ENCODE results near the gene ZNF791.
"Not testable (repeated sequence)": the region's sequence is repeated elsewhere in the genome, so short reads cannot be mapped to it uniquely, and the experiment has no call there.

ZNF791 gene
- long read RNA-seq, full-length matches to known transcripts: 72 of 75 reads
- long read RNA-seq, partial matches to known transcripts: 3 of 75 reads
- long read RNA-seq, other reads (novel, unspliced or antisense): 0 of 75 reads

- peak; percentile 97 to 100 for DNase-seq (ENCODE audit: low read depth in 1 of 2, low spot score in 1 of 2)
- TF ChIP-seq GABPA (IDR thresholded peaks at IDR 0.05; ENCODE audit: low read depth) (peak; percentile 98), SPI1 (IDR thresholded peaks at IDR 0.05; ENCODE audit: borderline replicate concordance, low read depth) (peak; percentile 54; the same call in 1 of the 2 replicates), POLR2AphosphoS5 (IDR thresholded peaks at IDR 0.05; ENCODE audit: low read depth) (peak; percentile 83), REST (IDR thresholded peaks at IDR 0.05; ENCODE audit: insufficient replicate concordance, low read depth) (peak; percentile 53), CTCF (IDR thresholded peaks at IDR 0.05; ENCODE audit: insufficient read depth, low read length) (no peak)
- Histone ChIP-seq H3K27ac (replicated peaks) (peak within 1 kb of the TSS; percentile 70), H3K4me3 (replicated peaks; ENCODE audit: insufficient read depth, low read length) (peak within 1 kb of the TSS; percentile 98), H3K27me3 (ENCODE audit: insufficient read depth, poor library complexity, severe bottlenecking) (no peaks in the 10 kb centered on the region)
Observed at GRCh38 chr19:12610540-12611360, at the start of gene ZNF791, which contains the start of gene ZNF490. Gene ZNF791, plus strand, starts transcription at chr19:12610920. Its CDS starts 160 bp downstream, at chr19:12611080. Gene ZNF490, minus strand, starts transcription at chr19:12610813. Its CDS starts 133 bp downstream, at chr19:12610680.

- peak; percentile 58 to 89 for DNase-seq (ENCODE audit: low read depth in 1 of 2, low spot score in 1 of 2)
- TF ChIP-seq REST (IDR thresholded peaks at IDR 0.05; ENCODE audit: insufficient replicate concordance, low read depth): no peak
- no peak for TF ChIP-seq GABPA (IDR thresholded peaks at IDR 0.05; ENCODE audit: low read depth)
- TF ChIP-seq SPI1 (IDR thresholded peaks at IDR 0.05; ENCODE audit: borderline replicate concordance, low read depth): no peak
- TF ChIP-seq CTCF (IDR thresholded peaks at IDR 0.05; ENCODE audit: insufficient read depth, low read length): peak; percentile 98
- Histone ChIP-seq H3K27ac (replicated peaks) (no peak overlapping the region), H3K4me3 (replicated peaks; ENCODE audit: insufficient read depth, low read length) (no peak overlapping the region), H3K27me3 (ENCODE audit: insufficient read depth, poor library complexity, severe bottlenecking) (no peaks in the 10 kb centered on the region)
Observed at GRCh38 chr19:12564016-12564664, 46.6 kb upstream of the ZNF791 start.

GRCh38 chr19:12566380-12566779, 44.3 kb upstream of the ZNF791 start:
- not testable (repeated sequence) for DNase-seq (ENCODE audit: low read depth in 1 of 2, low spot score in 1 of 2); H3K27ac ChIP-seq (replicated peaks)

GRCh38 chr19:12567951-12568350, 42.8 kb upstream of the ZNF791 start:
- no peak overlapping the region for H3K27ac ChIP-seq (replicated peaks)
- H3K27me3 ChIP-seq (ENCODE audit: insufficient read depth, poor library complexity, severe bottlenecking): no peaks in the 10 kb centered on the region
- no peak for TF ChIP-seq GABPA (IDR thresholded peaks at IDR 0.05; ENCODE audit: low read depth)
- no peak for TF ChIP-seq POLR2AphosphoS5 (IDR thresholded peaks at IDR 0.05; ENCODE audit: low read depth)
- no peak for TF ChIP-seq CTCF (IDR thresholded peaks at IDR 0.05; ENCODE audit: insufficient read depth, low read length)
- TF ChIP-seq SPI1 (IDR thresholded peaks at IDR 0.05; ENCODE audit: borderline replicate concordance, low read depth): no peak
- TF ChIP-seq REST (IDR thresholded peaks at IDR 0.05; ENCODE audit: insufficient replicate concordance, low read depth): no peak
- DNase-seq (ENCODE audit: low read depth in 1 of 2, low spot score in 1 of 2): no peak
- H3K4me3 ChIP-seq (replicated peaks; ENCODE audit: insufficient read depth, low read length): no peak overlapping the region

More at GRCh38 chr19:12566380-12566779, 44.3 kb upstream of the ZNF791 start:
- H3K27me3 ChIP-seq (ENCODE audit: insufficient read depth, poor library complexity, severe bottlenecking); H3K4me3 ChIP-seq (replicated peaks; ENCODE audit: insufficient read depth, low read length): not testable (repeated sequence)

Measured in HL-60 (cell line).